Measurements from ENCODE around the gene WNT11. TPM values are rescaled to one million over a fixed set of nuclear protein-coding genes. Genes with fewer than 3 reads are reported as not detected.

Gene WNT11
- total RNA-seq, 6 experiments from 2014 or later = 2.8 to 13.1 (median 5.5) TPM

DNA sequence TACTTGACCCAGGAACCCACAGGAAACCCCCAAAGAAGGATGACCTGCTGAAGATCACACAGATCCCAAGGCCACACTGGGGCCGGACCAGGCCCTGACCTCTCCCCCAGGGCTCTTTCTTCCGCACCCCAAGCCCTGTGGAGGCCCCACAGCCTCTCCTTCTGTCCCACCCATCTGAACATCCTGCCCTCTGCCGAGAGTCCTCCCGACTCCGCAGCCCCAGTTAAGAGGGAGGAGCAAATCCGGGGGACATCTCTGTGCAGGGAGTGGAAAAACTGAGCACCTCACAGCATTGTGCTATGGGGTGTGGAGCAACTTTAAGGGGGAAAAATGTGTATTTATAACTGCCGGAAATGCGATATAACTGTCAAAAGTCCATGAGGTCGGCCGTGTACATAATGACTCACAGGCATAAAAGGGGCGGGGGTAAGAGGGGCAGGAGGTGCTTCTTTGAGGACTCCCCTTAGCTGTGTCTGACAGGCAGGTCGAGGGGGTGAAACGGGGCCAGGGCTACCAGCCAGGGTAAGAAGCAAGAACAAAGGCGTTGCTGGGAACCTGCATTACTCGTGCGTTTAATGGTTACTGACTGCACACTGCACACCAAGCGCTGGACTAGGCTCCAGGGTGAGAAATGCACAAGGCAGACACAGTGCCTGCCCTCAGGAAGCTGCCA, 57.2 kb downstream of the WNT11 start:
- Histone ChIP-seq H3K9me3 (no peaks in the 10 kb centered on the region), H3K27me3 (no peaks in the 10 kb centered on the region), H3K27ac (no peak overlapping the region), H3K4me1 (peaks cover 0 to 12% (median 4%) of the 10 kb centered on the region in 4 donors), H3K36me3 (no peaks in the 10 kb centered on the region), H3K4me3 (no peak overlapping the region)
- 86% methylated on average over 15 of the region's 17 CpGs for WGBS (ENCODE audit: insufficient coverage, low coverage, low lambda C conversion rate, missing lambda C conversion rate)
- ATAC-seq (no peak), DNase-seq (peak in 1 of 3 donors; percentile 39)
- no peak for TF ChIP-seq POLR2A (IDR thresholded peaks at IDR 0.05)
- TF ChIP-seq, protein P1, sequence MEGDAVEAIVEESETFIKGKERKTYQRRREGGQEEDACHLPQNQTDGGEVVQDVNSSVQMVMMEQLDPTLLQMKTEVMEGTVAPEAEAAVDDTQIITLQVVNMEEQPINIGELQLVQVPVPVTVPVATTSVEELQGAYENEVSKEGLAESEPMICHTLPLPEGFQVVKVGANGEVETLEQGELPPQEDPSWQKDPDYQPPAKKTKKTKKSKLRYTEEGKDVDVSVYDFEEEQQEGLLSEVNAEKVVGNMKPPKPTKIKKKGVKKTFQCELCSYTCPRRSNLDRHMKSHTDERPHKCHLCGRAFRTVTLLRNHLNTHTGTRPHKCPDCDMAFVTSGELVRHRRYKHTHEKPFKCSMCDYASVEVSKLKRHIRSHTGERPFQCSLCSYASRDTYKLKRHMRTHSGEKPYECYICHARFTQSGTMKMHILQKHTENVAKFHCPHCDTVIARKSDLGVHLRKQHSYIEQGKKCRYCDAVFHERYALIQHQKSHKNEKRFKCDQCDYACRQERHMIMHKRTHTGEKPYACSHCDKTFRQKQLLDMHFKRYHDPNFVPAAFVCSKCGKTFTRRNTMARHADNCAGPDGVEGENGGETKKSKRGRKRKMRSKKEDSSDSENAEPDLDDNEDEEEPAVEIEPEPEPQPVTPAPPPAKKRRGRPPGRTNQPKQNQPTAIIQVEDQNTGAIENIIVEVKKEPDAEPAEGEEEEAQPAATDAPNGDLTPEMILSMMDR (IDR thresholded peaks at IDR 0.05) = no peak
- intact Hi-C loops (cut with DNase I) = no loop called here

- intact Hi-C loops (cut with DNase I) = no loop called here
- no peak for DNase-seq
These were observed 58.1 kb downstream of the WNT11 start for GRCh38 chr11:76148231-76148630.

DNA sequence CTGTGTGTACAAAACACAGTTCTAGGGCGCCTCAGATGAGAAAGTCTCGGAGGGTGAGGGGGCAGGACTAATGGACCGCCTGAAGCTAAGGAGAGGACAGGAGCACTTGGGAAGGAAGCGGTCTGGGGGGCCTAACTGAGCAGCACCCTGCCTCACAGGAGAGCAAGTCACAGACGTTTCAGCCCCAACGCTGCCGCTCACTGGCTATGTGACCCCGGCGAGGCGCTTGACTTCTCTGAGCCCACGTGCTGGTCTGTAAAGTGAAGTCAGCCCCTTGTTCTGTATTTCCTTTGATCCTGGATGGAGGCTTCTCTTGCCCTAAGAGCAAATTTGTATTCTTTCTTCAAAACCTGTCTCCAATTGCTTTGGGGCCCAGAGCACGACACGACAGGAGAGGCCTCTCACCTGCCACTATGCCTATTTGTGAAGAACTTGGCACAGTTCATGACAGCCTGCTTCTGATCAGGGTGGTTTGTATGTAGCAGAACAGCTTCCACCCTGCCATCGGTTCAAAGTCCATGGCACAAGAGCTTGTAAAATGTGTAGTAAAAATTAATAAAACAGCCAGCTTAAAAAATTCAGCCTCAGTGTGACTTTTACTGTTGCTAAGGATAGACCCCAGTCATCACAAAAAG, 59.1 kb downstream of the WNT11 start:
- ATAC-seq = peak in 1 of 4 donors; percentile 19
- 65% methylated on average over 8 of the region's 14 CpGs for WGBS (ENCODE audit: insufficient coverage, low coverage, low lambda C conversion rate, missing lambda C conversion rate)
- DNase-seq = no peak
- no peak overlapping the region for H3K27ac ChIP-seq
- no peak overlapping the region for H3K4me3 ChIP-seq
- no peaks in the 10 kb centered on the region for H3K9me3 ChIP-seq
- peaks cover 0 to 6% (median 0%) of the 10 kb centered on the region in 4 donors for H3K36me3 ChIP-seq
- intact Hi-C loops (cut with DNase I) = no loop called here
- H3K27me3 ChIP-seq = no peaks in the 10 kb centered on the region
- TF ChIP-seq, protein P1 (IDR thresholded peaks at IDR 0.05) = no peak
- peaks cover 0 to 5% (median 2%) of the 10 kb centered on the region in 4 donors for H3K4me1 ChIP-seq

More at GRCh38 chr11:76148231-76148630, 58.1 kb downstream of the WNT11 start:
- TF ChIP-seq, protein P1 (IDR thresholded peaks at IDR 0.05) = no peak
- no peak for TF ChIP-seq POLR2A (IDR thresholded peaks at IDR 0.05)
- WGBS (ENCODE audit: insufficient coverage, low coverage, low lambda C conversion rate, missing lambda C conversion rate) = 85% methylated on average over 6 of the region's 6 CpGs
- Histone ChIP-seq H3K9me3 (no peaks in the 10 kb centered on the region), H3K4me3 (no peak overlapping the region), H3K36me3 (no peaks in the 10 kb centered on the region), H3K27me3 (no peaks in the 10 kb centered on the region), H3K27ac (no peak overlapping the region), H3K4me1 (peaks cover 0 to 12% (median 4%) of the 10 kb centered on the region in 4 donors)
- ATAC-seq = no peak

GRCh38 chr11:76143274-76143673, 63.0 kb downstream of the WNT11 start:
- peaks cover 0 to 16% (median 0%) of the 10 kb centered on the region in 4 donors for H3K36me3 ChIP-seq
- no peak for DNase-seq
- ATAC-seq = no peak
- TF ChIP-seq POLR2A (IDR thresholded peaks at IDR 0.05) = no peak
- TF ChIP-seq, protein P1 (IDR thresholded peaks at IDR 0.05) = no peak
- intact Hi-C loops (cut with DNase I) = no loop called here
- H3K4me3 ChIP-seq = no peak overlapping the region
- H3K9me3 ChIP-seq = no peaks in the 10 kb centered on the region
- no peak overlapping the region for H3K27ac ChIP-seq
- no peaks in the 10 kb centered on the region for H3K4me1 ChIP-seq
- WGBS (ENCODE audit: insufficient coverage, low coverage, low lambda C conversion rate, missing lambda C conversion rate) = 100% methylated on average over 5 of the region's 11 CpGs
- H3K27me3 ChIP-seq = no peaks in the 10 kb centered on the region
